Peyer's patch (tissue), 4 donors: ENCODE results near the gene TPM4. TPM values are rescaled to one million over a fixed set of nuclear protein-coding genes. Genes with fewer than 3 reads are reported as not detected.
A peak's percentile ranks its signal among the peaks of the same experiment; 100 is the strongest.

Source experiments
- DNase-seq, 3 donors: peaks; one replicate each; pipeline ENCODE4 v3.0.0-alpha.2; 2017 to 2019
- H3K27ac ChIP-seq, 4 donors: fragments of 200-600 bp; sonication (generic); one replicate each; pipeline ENCODE4 v1.5.1; 2016 to 2019
- H3K27me3 ChIP-seq, 2 donors: fragments of 200-600 bp; sonication (generic); one replicate each; pipeline ENCODE4 v1.5.1; 2019
- H3K36me3 ChIP-seq, 3 donors: fragments of 200-600 bp; sonication (generic); one replicate each; pipeline ENCODE4 v1.5.1; 2016 to 2019
- H3K4me1 ChIP-seq, 4 donors: fragments of 200-600 bp; sonication (generic); one replicate each; pipeline ENCODE4 v1.5.1; 2016 to 2019
- H3K4me3 ChIP-seq, 4 donors: fragments of 200-600 bp; sonication (generic); 1 replicate in 3 of 4; 2 replicates in 1 of 4; pipeline ENCODE4 v1.5.1; 2016 to 2019; ENCODE audit warnings: mild to moderate bottlenecking in 1 of 4
- H3K9me3 ChIP-seq, 4 donors: fragments of 200-600 bp; sonication (generic); one replicate each; pipeline ENCODE4 v1.5.1; 2016 to 2019; ENCODE audit warnings: mild to moderate bottlenecking in 1 of 4
- CTCF ChIP-seq, 6 experiments: fragments of 450-650 bp in 4 of 6; fragments of 200-600 bp in 2 of 6; sonication (generic) in 1 of 6; IDR thresholded peaks; one replicate each; pipeline ENCODE4 v1.5.1; 2017 to 2019; ENCODE audit warnings: antibody characterized with exemption in 6 of 6, mild to moderate bottlenecking in 3 of 6, moderate library complexity in 1 of 6
- POLR2A ChIP-seq, 2 donors: fragments of 450-650 bp; IDR thresholded peaks; one replicate each; pipeline ENCODE4 v1.5.1; 2017; ENCODE audit warnings: antibody characterized with exemption in 2 of 2, mild to moderate bottlenecking in 2 of 2, moderate library complexity in 2 of 2
- total RNA-seq, 4 donors: library from RNA; depleted of rRNA; stranded (reverse); fragments of >200 nt; gene quantifications; one replicate each; pipeline ENCODE4 v1.1.0, GENCODE V29; 2016

Gene TPM4
- total RNA-seq, 4 donors from 2014 or later = 125 to 423 (median 139) TPM

GRCh38 chr19:16039081-16039480, 37.2 kb upstream of the TPM4 start:
- peaks cover 0 to 9% (median 0%) of the 10 kb centered on the region in 4 donors for H3K4me1 ChIP-seq
- H3K4me3 ChIP-seq = no peak overlapping the region
- no peak overlapping the region for H3K27ac ChIP-seq
- no peaks in the 10 kb centered on the region for H3K9me3 ChIP-seq
- no peaks in the 10 kb centered on the region for H3K36me3 ChIP-seq
- H3K27me3 ChIP-seq = no peaks in the 10 kb centered on the region
- peak in 1 of 3 donors; percentile 37 for DNase-seq
- TF ChIP-seq POLR2A (IDR thresholded peaks at IDR 0.05) (no peak), CTCF (IDR thresholded peaks at IDR 0.05) (no peak)

- Histone ChIP-seq H3K4me1 (peaks cover 0 to 9% (median 0%) of the 10 kb centered on the region in 4 donors), H3K4me3 (no peak overlapping the region), H3K36me3 (no peaks in the 10 kb centered on the region), H3K27me3 (no peaks in the 10 kb centered on the region), H3K9me3 (no peaks in the 10 kb centered on the region), H3K27ac (no peak overlapping the region)
- peak in 1 of 3 donors; percentile 35 for DNase-seq
- no peak for TF ChIP-seq CTCF (IDR thresholded peaks at IDR 0.05)
- no peak for TF ChIP-seq POLR2A (IDR thresholded peaks at IDR 0.05)
Measured at GRCh38 chr19:16039545-16039944, 36.8 kb upstream of the TPM4 start.

- Histone ChIP-seq H3K4me3 (no peak overlapping the region), H3K9me3 (no peaks in the 10 kb centered on the region), H3K36me3 (no peaks in the 10 kb centered on the region), H3K27me3 (no peaks in the 10 kb centered on the region), H3K4me1 (peaks cover 0 to 9% (median 0%) of the 10 kb centered on the region in 4 donors), H3K27ac (peak overlapping the region in 1 of 4 donors; percentile 43)
- DNase-seq = peak in 1 of 3 donors; percentile 50
- TF ChIP-seq POLR2A (IDR thresholded peaks at IDR 0.05) (no peak), CTCF (IDR thresholded peaks at IDR 0.05) (no peak)
Measured at GRCh38 chr19:16040642-16041041, 35.7 kb upstream of the TPM4 start.

DNA sequence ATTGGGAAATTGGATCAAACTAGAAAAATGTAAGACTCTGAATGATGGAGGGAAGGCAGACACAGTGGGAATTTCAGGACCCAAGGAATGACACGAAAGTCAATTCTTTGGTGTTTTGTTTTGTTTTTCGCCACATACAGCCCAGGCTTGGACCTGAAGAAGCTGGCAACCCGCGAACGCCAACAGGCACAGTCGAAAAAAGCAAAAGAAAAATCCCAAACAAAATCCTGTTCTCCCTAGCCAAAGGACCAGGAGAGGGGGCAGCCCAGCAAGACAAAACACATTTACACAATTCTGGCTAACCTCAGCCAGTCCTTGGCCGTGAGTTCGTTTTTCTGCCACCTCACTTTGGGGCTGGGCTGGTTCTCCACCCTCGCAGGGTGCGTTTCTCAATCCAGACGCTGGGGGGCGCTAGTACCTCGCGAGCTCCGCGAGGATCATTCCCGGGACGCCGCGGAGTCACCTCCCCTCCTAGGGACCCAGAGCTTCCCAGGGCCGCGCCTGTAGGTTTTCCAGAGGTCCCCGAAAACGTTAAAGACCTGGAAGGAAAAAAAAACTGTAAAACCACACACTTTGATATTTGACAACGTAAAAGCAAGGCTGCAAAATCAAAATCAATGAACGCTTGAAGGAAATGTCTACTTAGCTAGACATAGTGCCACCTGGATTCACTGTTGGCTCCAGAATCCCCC, 34.9 kb upstream of the TPM4 start:
- no peak overlapping the region for H3K27ac ChIP-seq
- H3K27me3 ChIP-seq = no peaks in the 10 kb centered on the region
- no peaks in the 10 kb centered on the region for H3K9me3 ChIP-seq
- peak overlapping the region in 1 of 4 donors; percentile 16 for H3K4me3 ChIP-seq
- H3K36me3 ChIP-seq = no peaks in the 10 kb centered on the region
- TF ChIP-seq POLR2A (IDR thresholded peaks at IDR 0.05) = no peak
- TF ChIP-seq CTCF (IDR thresholded peaks at IDR 0.05) = peak; percentile 93 to 99 (median 96)
- DNase-seq = peak; percentile 68 to 92 (median 88)
- H3K4me1 ChIP-seq = peaks cover 0 to 9% (median 0%) of the 10 kb centered on the region in 4 donors

DNA sequence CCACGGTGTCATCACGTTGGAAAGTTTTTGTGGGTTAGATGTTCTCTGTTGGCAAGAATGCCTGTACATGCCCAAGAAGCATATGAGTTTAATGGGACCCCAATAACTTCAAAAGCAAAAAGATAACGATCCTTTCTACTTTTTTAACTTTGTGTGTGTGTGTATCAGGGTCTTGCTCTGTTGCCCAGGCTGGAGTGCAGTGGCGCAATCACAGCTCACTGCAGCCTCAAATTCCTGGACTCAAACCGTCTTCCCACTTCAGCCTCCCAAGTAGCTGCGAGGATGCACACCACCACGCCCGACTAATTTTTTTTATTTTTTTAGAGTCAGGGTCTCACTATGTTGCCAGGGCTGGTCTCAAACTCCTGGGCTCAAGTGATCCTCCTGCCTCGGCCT, 34.3 kb upstream of the TPM4 start:
- TF ChIP-seq CTCF (IDR thresholded peaks at IDR 0.05) = no peak
- TF ChIP-seq POLR2A (IDR thresholded peaks at IDR 0.05) = no peak
- Histone ChIP-seq H3K4me3 (no peak overlapping the region), H3K27ac (no peak overlapping the region), H3K36me3 (no peaks in the 10 kb centered on the region), H3K27me3 (no peaks in the 10 kb centered on the region), H3K4me1 (peaks cover 0 to 9% (median 0%) of the 10 kb centered on the region in 4 donors), H3K9me3 (no peaks in the 10 kb centered on the region)
- peak in 1 of 3 donors; percentile 18 for DNase-seq
